Gastrocnemius medialis (tissue), 4 donors: ENCODE measurements around the gene TANC1. TPM values are rescaled to one million over a fixed set of nuclear protein-coding genes. Genes with fewer than 3 reads are reported as not detected.

Source experiments
- ATAC-seq, 2 donors: fragments of 150-250 bp; one replicate each; pipeline ENCODE4 v1.9.1; 2016
- DNase-seq, 2 donors: peaks; one replicate each; pipeline ENCODE4 v3.0.0-alpha.2; 2019
- H3K27ac ChIP-seq, 4 donors: fragments of 200-600 bp; sonication (generic); 1 replicate in 1 of 4; 2 replicates in 3 of 4; pipeline ENCODE4 v1.5.1; 2016 to 2018; ENCODE audit warnings: mild to moderate bottlenecking in 2 of 4, moderate library complexity in 1 of 4
- H3K27me3 ChIP-seq, 3 donors: fragments of 200-600 bp; sonication (generic) in 2 of 3; 1 replicate in 1 of 3; 2 replicates in 2 of 3; pipeline versions ENCODE4 v1.5.1 to v1.6.0; 2016 to 2019; ENCODE audit warnings: mild to moderate bottlenecking in 1 of 3, moderate library complexity in 1 of 3
- H3K36me3 ChIP-seq, 2 donors: fragments of 200-600 bp; sonication (generic) in 1 of 2; one replicate each; pipeline ENCODE4 v1.5.1; 2017 to 2018
- H3K4me1 ChIP-seq, 2 donors: fragments of 200-600 bp; sonication (generic) in 1 of 2; one replicate each; pipeline ENCODE4 v1.5.1; 2016 to 2017; ENCODE audit warnings: mild to moderate bottlenecking in 2 of 2
- H3K4me3 ChIP-seq, 4 donors: fragments of 200-600 bp; sonication (generic) in 3 of 4; 1 replicate in 1 of 4; 2 replicates in 3 of 4; pipeline ENCODE4 v1.5.1; 2016 to 2019; ENCODE audit warnings: mild to moderate bottlenecking in 2 of 4
- H3K9me3 ChIP-seq, 3 donors: fragments of 200-600 bp; sonication (generic) in 2 of 3; 1 replicate in 1 of 3; 2 replicates in 2 of 3; pipeline ENCODE4 v1.5.1; 2016 to 2019
- CTCF ChIP-seq, 5 experiments: fragments of 450-650 bp in 3 of 5; fragments of 200-600 bp in 2 of 5; sonication (generic) in 2 of 5; IDR thresholded peaks in 4 of 5; conservative IDR thresholded peaks in 1 of 5; 1 replicate in 4 of 5; 2 replicates in 1 of 5; pipeline ENCODE4 v1.5.1; 2016 to 2019; ENCODE audit warnings: antibody characterized with exemption in 5 of 5, mild to moderate bottlenecking in 3 of 5, moderate library complexity in 3 of 5
- POLR2A ChIP-seq, 2 donors: fragments of 450-650 bp; IDR thresholded peaks; one replicate each; pipeline ENCODE4 v1.6.1; 2017; ENCODE audit warnings: antibody characterized with exemption in 2 of 2, mild to moderate bottlenecking in 2 of 2, moderate library complexity in 2 of 2
- in situ Hi-C, 4 donors: fragments of 200-750 bp; cut with MboI; loops; one replicate each; pipeline versions ENCODE4 v1.15.0 to v1.8.0; 2017; ENCODE audit warnings: low sequenced_read_pairs in 4 of 4
- intact Hi-C: fragments of 100-400 bp; cut with DNase I; formaldehyde crosslinking; loops from one replicate; pipeline ENCODE4 v1.15.1; 2023; ENCODE audit warnings: low total_unique reads
- total RNA-seq, 4 donors: library from RNA; depleted of rRNA; stranded (reverse); fragments of >200 nt; gene quantifications; one replicate each; pipeline versions ENCODE4 v1.1.0 to v1.2.3, GENCODE V29; 2016

TANC1 gene
- total RNA-seq, result 1 to 10 TPM; 5.1 to 9.9 (median 5.4) TPM

- in situ Hi-C loops (no loop called here), intact Hi-C loops (no loop called here)
- TF ChIP-seq CTCF (IDR thresholded peaks at IDR 0.05 in 4 of 5, conservative IDR thresholded peaks at IDR 0.05 in 1 of 5), result no peak
- peak; percentile 85 to 91 for TF ChIP-seq POLR2A (IDR thresholded peaks at IDR 0.05)
- peak within 1 kb of the TSS; percentile 70 to 84 (median 80) for H3K27ac ChIP-seq
- peak within 1 kb of the TSS; percentile 69 to 87 (median 82) for H3K4me3 ChIP-seq
- no peaks in the 10 kb centered on the region for H3K9me3 ChIP-seq
- no peaks in the 10 kb centered on the region for H3K27me3 ChIP-seq
- no peaks in the 10 kb centered on the region for H3K36me3 ChIP-seq
- ATAC-seq (peak; percentile 84 to 86), DNase-seq (peak; percentile 77 to 78)
- H3K4me1 ChIP-seq, result peaks cover 20 to 27% of the 10 kb centered on the region in 2 donors
These were observed at the start of gene TANC1 for GRCh38 chr2:158968396-158969161. Gene TANC1 (plus strand): TSS chr2:158968640. CDS start chr2:159065911, 97,271 bp downstream.

- Histone ChIP-seq H3K9me3 (no peaks in the 10 kb centered on the region), H3K27me3 (no peaks in the 10 kb centered on the region), H3K4me3 (no peak overlapping the region), H3K36me3 (no peaks in the 10 kb centered on the region), H3K27ac (no peak overlapping the region), H3K4me1 (no peaks in the 10 kb centered on the region)
- DNase-seq (no peak), ATAC-seq (no peak)
- TF ChIP-seq POLR2A (IDR thresholded peaks at IDR 0.05), result no peak
- TF ChIP-seq CTCF (IDR thresholded peaks at IDR 0.05 in 4 of 5, conservative IDR thresholded peaks at IDR 0.05 in 1 of 5), result no peak
- intact Hi-C loops (no loop called here), in situ Hi-C loops (no loop called here)
These were observed 46.6 kb upstream of the TANC1 start for GRCh38 chr2:158921599-158922408.

- Histone ChIP-seq H3K27me3 (no peaks in the 10 kb centered on the region), H3K4me1 (no peaks in the 10 kb centered on the region), H3K9me3 (no peaks in the 10 kb centered on the region), H3K36me3 (no peaks in the 10 kb centered on the region), H3K27ac (no peak overlapping the region), H3K4me3 (no peak overlapping the region)
- in situ Hi-C loops (no loop called here), intact Hi-C loops (no loop called here)
- no peak for DNase-seq
- ATAC-seq, result no peak
- TF ChIP-seq CTCF (IDR thresholded peaks at IDR 0.05 in 4 of 5, conservative IDR thresholded peaks at IDR 0.05 in 1 of 5) (no peak), POLR2A (IDR thresholded peaks at IDR 0.05) (no peak)
These were observed 45.8 kb upstream of the TANC1 start for GRCh38 chr2:158922601-158923000.

GRCh38 chr2:158923180-158923594 lies 45.3 kb upstream of the TANC1 start:
- Histone ChIP-seq H3K9me3 (no peaks in the 10 kb centered on the region), H3K27me3 (no peaks in the 10 kb centered on the region), H3K4me3 (no peak overlapping the region), H3K36me3 (no peaks in the 10 kb centered on the region), H3K27ac (no peak overlapping the region), H3K4me1 (no peaks in the 10 kb centered on the region)
- DNase-seq, result no peak
- intact Hi-C loops, result no loop called here
- ATAC-seq, result no peak
- no peak for TF ChIP-seq CTCF (IDR thresholded peaks at IDR 0.05 in 4 of 5, conservative IDR thresholded peaks at IDR 0.05 in 1 of 5)
- TF ChIP-seq POLR2A (IDR thresholded peaks at IDR 0.05), result no peak
- in situ Hi-C loops, result no loop called here
